Measurements from ENCODE around the gene PLCH2.

PLCH2 gene

DNA sequence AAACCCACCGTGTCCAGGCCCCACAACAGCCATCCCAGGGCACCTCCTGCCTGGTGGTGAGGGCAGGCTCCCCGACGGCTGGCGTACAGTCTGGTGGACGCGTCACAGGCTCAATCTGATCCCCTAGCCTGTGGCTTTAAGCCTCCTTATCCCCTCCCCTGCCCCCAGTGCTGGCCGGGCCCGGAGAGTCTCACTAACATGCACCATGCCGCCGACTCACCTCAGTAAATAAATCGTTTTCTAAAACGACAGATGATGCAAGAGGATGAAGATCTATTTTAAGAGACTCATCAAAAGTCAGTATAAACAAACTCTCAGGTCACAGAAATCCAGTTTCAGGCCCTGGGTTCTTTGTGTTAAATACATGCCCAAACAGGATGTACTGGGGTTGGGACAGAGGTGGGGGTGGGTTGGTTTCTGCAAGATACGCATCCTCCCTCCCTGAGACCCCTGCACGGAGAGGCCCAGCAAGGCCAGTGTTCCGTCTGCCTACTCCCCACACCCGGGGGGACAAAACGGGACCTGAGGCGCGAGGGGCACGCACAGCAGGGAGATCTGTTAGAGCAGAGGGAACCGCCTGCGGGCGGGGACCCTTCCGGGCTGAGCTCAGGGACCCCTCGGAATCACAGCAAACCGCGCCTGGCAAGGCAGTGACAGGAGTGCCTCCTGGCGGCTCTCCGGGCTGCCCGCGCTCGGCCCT lies 47.3 kb downstream of the PLCH2 start:
- peaks cover 41% of the 10 kb centered on the region for H3K4me1 Mint-ChIP-seq (ENCODE audit: low read depth)
- H3K4me3 Mint-ChIP-seq: peak overlapping the region; percentile 85
- no peaks in the 10 kb centered on the region for H3K9me3 Mint-ChIP-seq
- H3K36me3 Mint-ChIP-seq (ENCODE audit: low read depth): peaks cover 8% of the 10 kb centered on the region
- peak overlapping the region; percentile 89 for H3K27ac Mint-ChIP-seq
- H3K27me3 Mint-ChIP-seq: no peaks in the 10 kb centered on the region

DNA sequence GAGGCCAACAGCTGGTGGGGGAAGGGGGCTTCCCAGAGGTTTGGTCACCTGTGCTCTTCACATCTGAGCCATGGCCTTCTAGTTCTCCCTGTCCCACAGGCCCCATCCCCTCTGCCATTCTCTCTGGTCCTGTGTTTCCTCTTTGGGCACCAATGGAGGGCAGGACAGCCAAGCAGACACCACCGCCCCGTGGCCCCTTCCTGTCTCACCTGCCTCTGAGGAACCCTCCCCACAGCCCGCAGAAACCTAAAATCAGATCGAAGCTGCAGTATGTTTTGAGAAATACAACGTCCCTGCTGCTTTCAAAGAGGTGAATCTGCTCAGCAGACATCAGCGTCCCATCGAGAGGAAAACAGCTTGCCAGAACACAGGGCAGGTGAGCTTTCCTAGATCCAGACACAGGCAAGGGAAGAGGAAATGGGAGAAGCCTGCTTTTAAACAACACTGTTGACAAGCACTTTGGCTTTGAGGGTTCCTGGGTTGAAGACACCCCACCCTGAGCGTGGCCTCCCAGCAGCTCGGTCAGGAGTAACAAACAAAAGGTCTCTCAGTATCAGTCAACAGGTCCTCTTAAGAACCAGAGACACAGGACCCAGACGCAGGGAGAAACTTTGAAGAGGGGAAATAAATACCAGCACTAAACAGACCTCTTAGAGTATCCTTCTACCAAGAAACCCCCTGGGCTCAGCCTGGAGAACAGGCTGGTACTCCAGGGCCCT lies 48.0 kb downstream of the PLCH2 start:
- H3K36me3 Mint-ChIP-seq (ENCODE audit: low read depth): peaks cover 8% of the 10 kb centered on the region
- H3K4me3 Mint-ChIP-seq: peak overlapping the region; percentile 85
- no peaks in the 10 kb centered on the region for H3K9me3 Mint-ChIP-seq
- peaks cover 44% of the 10 kb centered on the region for H3K4me1 Mint-ChIP-seq (ENCODE audit: low read depth)
- H3K27me3 Mint-ChIP-seq: no peaks in the 10 kb centered on the region
- H3K27ac Mint-ChIP-seq: peak overlapping the region; percentile 46

DNA sequence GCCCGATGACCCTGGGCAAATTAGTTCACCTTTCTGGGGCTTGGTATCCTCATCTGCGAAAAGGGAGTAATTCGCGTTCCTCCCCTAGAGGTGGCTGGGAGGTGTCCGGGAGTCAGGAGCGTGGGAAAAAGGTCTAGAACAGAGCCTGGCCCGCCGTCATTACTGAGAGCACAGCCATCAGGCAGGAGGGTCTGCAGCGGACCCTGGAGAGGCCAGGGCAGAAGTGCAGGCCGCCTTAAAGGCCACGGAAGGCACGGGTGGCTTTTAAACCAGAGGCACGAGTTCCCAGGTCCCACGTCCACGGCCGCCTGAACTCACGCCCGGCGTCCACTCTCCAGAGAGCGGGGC lies 49.5 kb downstream of the PLCH2 start:
- H3K9me3 Mint-ChIP-seq: no peaks in the 10 kb centered on the region
- peaks cover 45% of the 10 kb centered on the region for H3K4me1 Mint-ChIP-seq (ENCODE audit: low read depth)
- H3K27me3 Mint-ChIP-seq: no peaks in the 10 kb centered on the region
- peak overlapping the region; percentile 85 for H3K4me3 Mint-ChIP-seq
- H3K27ac Mint-ChIP-seq: peak overlapping the region; percentile 93
- H3K36me3 Mint-ChIP-seq (ENCODE audit: low read depth): peaks cover 7% of the 10 kb centered on the region

DNA sequence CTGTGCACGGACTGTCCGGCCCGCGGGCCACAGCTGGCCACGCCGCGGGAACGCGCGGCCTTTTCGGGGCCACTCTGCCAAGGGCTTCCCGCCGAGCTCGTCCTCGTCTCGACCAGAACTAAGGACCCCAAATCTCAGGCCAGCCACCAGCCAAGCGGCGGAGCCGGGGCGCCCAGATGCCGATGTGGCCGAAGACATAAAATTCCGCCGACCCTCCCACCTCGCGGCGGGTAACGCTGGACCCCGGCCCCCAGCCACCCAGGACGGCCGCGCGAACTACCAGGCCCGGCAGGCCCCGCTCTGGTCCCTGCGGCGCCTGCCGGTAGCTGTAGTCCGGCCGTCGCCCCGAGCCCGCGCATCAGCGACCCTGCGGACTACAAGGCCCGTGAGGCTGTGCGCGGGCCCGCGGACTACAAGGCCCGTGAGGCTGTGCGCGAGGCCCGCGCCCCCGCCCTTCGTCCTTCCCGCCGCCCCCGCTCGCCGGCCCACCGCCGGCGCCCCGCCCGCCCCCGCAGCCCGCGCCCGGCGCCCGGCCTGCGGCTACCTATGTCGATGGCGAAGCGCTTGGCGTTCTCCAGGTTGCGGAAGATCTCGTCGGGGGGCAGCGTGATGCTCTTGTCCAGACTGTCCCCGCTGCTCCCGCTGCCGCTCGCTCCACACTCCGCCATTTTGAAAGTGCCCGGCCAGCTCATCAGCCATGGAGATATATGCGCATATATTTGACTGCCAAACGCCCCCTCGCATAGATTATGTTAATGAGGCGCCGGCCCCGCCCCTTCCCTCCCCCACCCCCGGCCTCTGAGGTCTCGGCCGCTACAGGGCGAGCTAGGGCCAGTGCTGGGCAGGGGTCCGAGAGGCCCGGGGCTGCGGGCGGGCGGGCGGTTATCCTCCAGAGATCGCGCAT lies 50.1 kb downstream of the PLCH2 start, which contains the start of gene PANK4:
Gene PANK4, minus strand, starts transcription at position 677 of the 904 bp plus-strand sequence. Its CDS starts 9 bp downstream, at position 668.
- H3K27me3 Mint-ChIP-seq: peaks cover 5% of the 10 kb centered on the region
- H3K36me3 Mint-ChIP-seq (ENCODE audit: low read depth): peaks cover under 1% of the 10 kb centered on the region
- peaks cover 50% of the 10 kb centered on the region for H3K4me1 Mint-ChIP-seq (ENCODE audit: low read depth)
- no peaks in the 10 kb centered on the region for H3K9me3 Mint-ChIP-seq
- peak within 1 kb of the TSS; percentile 85 for H3K4me3 Mint-ChIP-seq
- peak within 1 kb of the TSS; percentile 93 for H3K27ac Mint-ChIP-seq

DNA sequence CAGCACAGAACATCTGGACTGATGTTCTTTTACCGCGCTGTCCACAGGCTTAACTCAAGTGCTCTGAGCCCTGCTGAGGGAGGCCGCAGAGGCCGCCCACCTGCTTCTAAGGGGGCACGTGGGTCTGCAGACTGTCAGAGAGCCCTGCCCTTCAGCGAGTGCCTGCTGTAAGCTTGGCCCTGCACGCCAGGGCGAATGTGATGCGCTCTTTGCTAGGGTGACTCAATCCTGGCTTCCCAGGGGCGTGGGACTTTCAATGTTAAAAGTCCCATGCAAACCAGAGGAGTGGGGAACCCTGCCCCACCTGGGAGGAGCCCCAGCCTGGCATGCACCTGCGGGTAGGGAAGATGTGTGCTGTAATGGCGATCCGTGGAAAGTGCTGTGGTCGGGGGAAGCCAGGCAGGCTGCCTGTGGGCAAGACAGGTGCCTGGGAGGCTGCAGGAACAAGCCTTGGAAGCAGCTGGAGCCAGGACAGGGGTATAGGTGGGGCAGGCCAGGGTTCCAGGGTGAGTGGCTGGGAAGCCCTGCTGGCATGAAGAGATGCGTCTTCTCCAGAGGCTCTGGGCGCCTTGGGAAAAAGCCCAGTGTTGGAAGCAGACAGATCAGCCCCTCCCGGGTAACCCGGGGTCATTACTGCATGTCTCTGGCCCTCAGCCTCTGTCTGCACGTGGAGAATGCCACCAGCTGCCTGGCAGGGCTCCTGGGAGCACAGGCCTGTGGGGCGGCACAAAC lies 50.9 kb downstream of the PLCH2 start:
- H3K36me3 Mint-ChIP-seq (ENCODE audit: low read depth): no peaks in the 10 kb centered on the region
- H3K27me3 Mint-ChIP-seq: peaks cover 6% of the 10 kb centered on the region
- peaks cover 50% of the 10 kb centered on the region for H3K4me1 Mint-ChIP-seq (ENCODE audit: low read depth)
- H3K9me3 Mint-ChIP-seq: no peaks in the 10 kb centered on the region
- H3K27ac Mint-ChIP-seq: peak overlapping the region; percentile 46
- H3K4me3 Mint-ChIP-seq: peak overlapping the region; percentile 85

DNA sequence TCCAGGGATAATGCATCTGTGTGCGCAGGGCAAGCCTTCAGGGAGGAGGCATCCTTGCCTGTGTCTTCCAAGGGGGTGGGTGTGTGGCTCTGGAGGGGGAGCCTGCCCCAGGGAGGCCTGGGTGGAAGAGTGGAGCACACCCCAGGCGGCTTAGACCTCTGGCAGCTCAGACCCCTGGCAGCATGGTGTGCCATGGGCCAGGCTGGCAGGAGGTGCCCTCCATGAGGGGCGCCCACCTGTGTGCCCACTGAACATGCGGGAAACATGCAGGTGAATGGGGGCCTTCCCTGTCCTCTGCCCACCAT lies 51.4 kb downstream of the PLCH2 start:
- Mint-ChIP-seq H3K27me3 (peaks cover 6% of the 10 kb centered on the region), H3K36me3 (ENCODE audit: low read depth) (no peaks in the 10 kb centered on the region), H3K4me1 (ENCODE audit: low read depth) (peaks cover 48% of the 10 kb centered on the region), H3K9me3 (no peaks in the 10 kb centered on the region), H3K27ac (no peak overlapping the region), H3K4me3 (no peak overlapping the region)

DNA sequence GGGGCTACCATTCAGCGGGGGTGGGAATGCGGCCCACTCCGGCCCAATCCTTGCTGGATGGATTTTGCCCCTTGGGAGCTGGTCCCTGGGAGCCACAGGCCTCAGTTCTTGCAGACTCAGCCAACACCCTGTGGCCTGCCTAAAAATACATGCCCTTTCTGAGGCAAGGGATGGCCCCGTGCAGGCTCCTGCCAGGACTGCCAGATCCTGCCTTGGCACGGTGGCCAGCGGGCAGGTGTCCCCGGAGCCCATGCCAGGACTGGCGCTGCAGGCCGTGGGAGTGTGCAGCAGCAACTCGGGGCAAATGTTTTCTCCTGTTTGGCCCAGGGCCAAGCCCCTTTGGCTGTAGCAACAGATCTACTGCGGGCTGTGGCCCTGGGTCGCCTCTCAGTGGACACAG lies 51.9 kb downstream of the PLCH2 start:
- Mint-ChIP-seq H3K27ac (no peak overlapping the region), H3K4me1 (ENCODE audit: low read depth) (peaks cover 43% of the 10 kb centered on the region), H3K9me3 (no peaks in the 10 kb centered on the region), H3K4me3 (no peak overlapping the region), H3K27me3 (peaks cover 6% of the 10 kb centered on the region), H3K36me3 (ENCODE audit: low read depth) (no peaks in the 10 kb centered on the region)

DNA sequence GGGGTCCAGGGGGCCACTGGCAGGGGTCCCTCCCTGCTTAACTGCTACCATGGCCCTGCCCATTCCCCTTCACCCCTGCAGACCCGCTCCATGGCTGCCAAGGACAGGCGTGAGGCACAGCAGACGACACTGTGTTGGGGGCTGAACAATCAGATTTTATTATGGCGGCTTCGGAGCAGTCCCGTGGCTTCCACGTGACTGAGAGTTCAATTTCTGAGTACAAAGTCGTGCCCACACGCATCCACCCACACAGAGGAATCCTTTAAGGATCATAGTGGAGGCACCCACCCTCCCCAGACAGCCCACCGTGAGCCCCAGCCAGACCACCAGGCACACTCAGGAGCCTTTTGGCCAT lies 52.5 kb downstream of the PLCH2 start:
- Mint-ChIP-seq H3K4me1 (ENCODE audit: low read depth) (peaks cover 37% of the 10 kb centered on the region), H3K9me3 (no peaks in the 10 kb centered on the region), H3K27ac (no peak overlapping the region), H3K36me3 (ENCODE audit: low read depth) (no peaks in the 10 kb centered on the region), H3K4me3 (no peak overlapping the region), H3K27me3 (peaks cover 6% of the 10 kb centered on the region)

DNA sequence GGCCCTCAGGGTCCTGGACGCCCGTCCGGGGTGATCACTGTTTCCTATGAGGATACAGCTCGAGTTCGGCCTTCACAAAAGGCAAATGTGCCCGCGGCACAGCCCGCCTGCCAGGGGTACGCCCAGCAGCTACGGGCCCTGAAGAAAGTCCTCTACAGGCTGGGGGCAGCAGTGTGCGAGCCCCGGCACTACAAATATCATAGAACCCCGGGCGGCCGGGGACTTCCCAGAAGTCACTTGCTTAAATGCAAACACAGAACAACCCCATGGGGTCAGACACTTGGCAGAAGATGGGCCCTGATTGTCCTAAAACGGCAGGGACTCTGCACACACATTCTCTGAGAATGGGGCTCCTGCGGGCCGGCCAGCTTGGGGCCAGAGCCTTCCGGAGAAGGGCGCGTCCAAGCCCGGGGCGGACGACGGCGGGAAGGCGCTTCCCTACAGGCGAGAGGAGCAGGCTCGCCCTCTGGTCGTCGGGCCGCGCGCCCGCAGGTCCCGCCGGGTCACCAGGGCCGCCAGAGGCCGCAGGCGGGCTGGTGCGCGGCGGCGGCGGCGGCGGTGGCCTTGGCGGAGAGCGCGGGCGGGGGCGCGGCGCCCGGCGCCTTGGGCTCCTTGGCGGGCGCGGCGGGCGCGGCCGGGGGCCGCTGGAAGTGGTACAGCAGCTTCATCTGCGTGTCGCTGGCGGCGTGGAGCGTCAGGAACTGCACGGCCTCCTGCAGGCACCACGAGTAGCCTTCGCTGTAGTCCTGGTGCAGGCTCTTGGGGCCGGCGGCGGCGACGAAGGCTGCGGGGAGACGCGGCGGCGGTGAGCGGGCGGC lies 53.1 kb downstream of the PLCH2 start:
- H3K9me3 Mint-ChIP-seq: no peaks in the 10 kb centered on the region
- peak overlapping the region; percentile 41 for H3K4me3 Mint-ChIP-seq
- no peak overlapping the region for H3K27ac Mint-ChIP-seq
- peaks cover 9% of the 10 kb centered on the region for H3K27me3 Mint-ChIP-seq
- peaks cover 32% of the 10 kb centered on the region for H3K4me1 Mint-ChIP-seq (ENCODE audit: low read depth)
- H3K36me3 Mint-ChIP-seq (ENCODE audit: low read depth): no peaks in the 10 kb centered on the region

DNA sequence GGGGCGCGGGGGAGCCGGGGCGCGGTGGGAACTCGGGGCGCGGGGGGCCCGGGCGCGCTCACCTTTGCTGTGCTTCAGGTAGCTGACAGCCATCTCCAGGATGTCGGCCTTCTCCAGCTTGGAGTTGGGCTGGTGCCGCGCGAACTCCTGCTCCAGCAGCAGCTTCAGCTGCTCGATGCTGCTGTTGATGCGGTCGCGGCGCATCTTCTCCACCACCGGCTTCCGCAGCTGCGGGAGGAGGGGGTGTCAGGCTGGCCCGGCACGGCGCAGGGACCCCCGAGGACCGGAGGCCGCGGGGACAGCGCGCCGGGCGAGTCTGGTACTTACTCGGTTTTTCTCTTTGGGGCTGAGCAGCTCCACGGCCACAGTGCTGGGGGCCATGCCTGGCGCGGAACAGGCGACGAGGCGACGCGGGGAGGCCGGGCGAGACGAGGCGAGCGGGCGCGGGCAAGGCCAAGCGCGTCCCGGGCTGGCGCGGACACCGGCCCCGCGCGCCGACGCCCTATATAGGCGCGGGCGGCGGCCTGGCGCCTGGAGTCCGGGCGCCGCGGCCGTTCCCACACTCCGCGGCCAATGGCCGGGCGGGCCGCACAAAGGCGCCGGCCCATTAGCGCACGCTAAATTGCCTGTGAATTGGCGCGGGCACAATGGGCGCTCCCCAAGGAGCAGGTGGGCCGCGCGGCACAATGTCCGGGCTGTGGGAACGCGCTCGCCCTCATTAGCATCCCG lies 53.9 kb downstream of the PLCH2 start, which contains the start of gene HES5:
Gene HES5, minus strand, starts transcription at position 480 of the 729 bp plus-strand sequence. Its CDS starts 99 bp downstream, at position 381.
- H3K36me3 Mint-ChIP-seq (ENCODE audit: low read depth): no peaks in the 10 kb centered on the region
- no peak within 1 kb of the TSS for H3K27ac Mint-ChIP-seq
- H3K4me3 Mint-ChIP-seq: peak within 1 kb of the TSS; percentile 41
- H3K27me3 Mint-ChIP-seq: peaks cover 11% of the 10 kb centered on the region
- H3K4me1 Mint-ChIP-seq (ENCODE audit: low read depth): peaks cover 24% of the 10 kb centered on the region
- H3K9me3 Mint-ChIP-seq: no peaks in the 10 kb centered on the region

DNA sequence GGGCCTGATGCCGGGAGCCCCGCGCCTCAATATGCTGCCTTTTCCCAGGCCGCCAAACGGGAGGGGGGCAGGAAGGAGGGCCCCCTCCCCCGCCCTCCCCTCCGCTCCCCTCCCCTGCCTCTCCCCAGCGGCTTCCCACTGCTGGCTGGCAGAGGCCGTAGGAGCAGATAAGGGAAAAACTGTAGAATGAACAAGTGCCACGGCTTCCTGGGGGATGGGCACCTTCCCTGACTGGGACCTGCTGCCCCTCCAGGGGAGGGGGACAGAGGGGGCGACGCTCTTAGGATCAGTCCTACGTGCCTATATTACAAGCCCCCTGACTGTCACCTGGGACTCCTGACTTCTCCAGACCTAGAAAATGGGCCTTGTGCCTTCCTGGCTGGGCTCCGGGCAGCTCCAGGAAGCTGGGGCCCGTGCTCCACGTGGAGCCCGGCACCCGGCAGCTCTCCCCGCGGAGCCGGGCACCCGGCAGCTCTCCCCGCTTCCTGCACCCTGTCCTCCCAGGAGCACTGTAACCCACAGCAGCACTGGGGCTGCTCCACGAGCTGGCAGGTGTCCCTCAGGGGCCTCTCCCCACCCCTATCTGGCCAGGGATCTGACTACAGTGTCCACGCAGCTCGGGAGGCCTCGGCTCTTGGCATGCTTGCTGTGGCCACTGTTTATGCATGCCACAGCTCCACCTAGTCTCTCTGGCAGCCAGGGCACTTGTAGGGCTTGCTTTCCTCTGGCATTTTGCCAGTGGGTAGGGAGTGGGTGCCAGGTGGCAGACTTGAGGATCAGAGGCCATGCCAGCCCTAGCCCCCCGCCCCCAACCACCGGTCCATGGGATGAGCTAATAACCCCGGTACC lies 54.6 kb downstream of the PLCH2 start:
- Mint-ChIP-seq H3K9me3 (no peaks in the 10 kb centered on the region), H3K36me3 (ENCODE audit: low read depth) (no peaks in the 10 kb centered on the region), H3K27me3 (peaks cover 12% of the 10 kb centered on the region), H3K27ac (no peak overlapping the region), H3K4me1 (ENCODE audit: low read depth) (peaks cover 18% of the 10 kb centered on the region), H3K4me3 (no peak overlapping the region)

DNA sequence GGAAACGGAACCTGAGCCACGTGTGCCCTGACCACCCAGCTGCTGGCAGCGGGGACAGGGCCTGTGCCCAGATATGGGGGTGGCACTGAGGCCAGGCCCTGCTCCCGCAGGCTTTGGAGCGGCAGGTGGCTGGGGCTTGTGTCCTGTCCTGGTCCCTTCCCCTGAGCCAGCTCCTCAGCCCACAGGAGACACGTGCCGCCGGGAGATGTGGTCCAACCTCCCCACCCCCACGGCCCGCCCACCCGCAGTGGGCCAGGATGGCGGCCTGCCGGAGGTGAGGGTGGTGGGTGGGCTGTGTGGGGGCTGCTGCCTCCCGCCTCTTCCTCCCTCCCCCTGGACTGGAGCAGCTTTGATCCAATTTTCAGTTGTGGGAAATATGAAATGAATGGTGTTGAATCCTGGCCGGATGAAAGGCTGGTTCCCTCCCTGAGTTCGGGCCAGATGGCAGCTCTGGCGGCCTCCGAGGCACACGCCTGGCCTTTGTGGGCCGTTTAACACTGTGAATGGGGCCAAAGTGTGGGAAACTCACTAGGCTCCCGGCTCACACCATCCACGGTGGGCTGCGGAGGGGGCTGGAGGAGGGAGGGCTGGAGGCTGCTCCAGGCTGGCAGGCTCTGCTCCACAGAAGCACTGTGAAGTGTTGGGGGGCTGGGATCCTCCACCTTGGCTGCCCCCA lies 56.5 kb downstream of the PLCH2 start:
- Mint-ChIP-seq H3K4me3 (no peak overlapping the region), H3K27me3 (peaks cover 12% of the 10 kb centered on the region), H3K4me1 (ENCODE audit: low read depth) (peaks cover 9% of the 10 kb centered on the region)

More for the DNA sequence above, 56.5 kb downstream of the PLCH2 start:
- H3K36me3 Mint-ChIP-seq (ENCODE audit: low read depth): no peaks in the 10 kb centered on the region
- no peak overlapping the region for H3K27ac Mint-ChIP-seq
- H3K9me3 Mint-ChIP-seq: no peaks in the 10 kb centered on the region

All from stimulated activated naive CD8-positive, alpha-beta T cell treated with anti-CD3 and anti-CD28 coated beads, Interleukin-15, Interleukin-2, amounts not matched to agents 100 ng/mL and 50 ng/mL, for 24 hours (primary cell).